Muscle of back (tissue), 11 donors: ENCODE data around the gene SLC47A1. TPM values are rescaled to one million over a fixed set of nuclear protein-coding genes. Genes with fewer than 3 reads are reported as not detected.
A peak's percentile ranks its signal among the peaks of the same experiment; 100 is the strongest.
"Not testable (repeated sequence)": the region's sequence is repeated elsewhere in the genome, so short reads cannot be mapped to it uniquely, and the experiment has no call there.

Experiments used
- DNase-seq, 3 donors: peaks; one replicate each; pipeline versions ENCODE4 v3.0.0 to v3.0.0-alpha.2; 2013
- polyA plus RNA-seq, 10 donors: library from polyadenylated mRNA; unstranded; fragments of 120-200 nt; gene quantifications; one replicate each; pipeline ENCODE4 v1.2.1, GENCODE V29; 2013; ENCODE audit not compliant: insufficient read length in 10 of 10

Gene SLC47A1
- polyA plus RNA-seq, 10 donors = 0.62 to 3.1 (median 1.5) TPM

GRCh38 chr17:19551591-19552148 is 18.0 kb downstream of the SLC47A1 start:
- DNase-seq = no peak

GRCh38 chr17:19553036-19553435 is 19.4 kb downstream of the SLC47A1 start:
- no peak for DNase-seq

GRCh38 chr17:19554393-19554792 is 20.7 kb downstream of the SLC47A1 start:
- DNase-seq = no peak

- no peak for DNase-seq
Measured at GRCh38 chr17:19555746-19556145, 22.1 kb downstream of the SLC47A1 start.

- DNase-seq = no peak
Measured at GRCh38 chr17:19558946-19559345, 25.3 kb downstream of the SLC47A1 start.

DNA sequence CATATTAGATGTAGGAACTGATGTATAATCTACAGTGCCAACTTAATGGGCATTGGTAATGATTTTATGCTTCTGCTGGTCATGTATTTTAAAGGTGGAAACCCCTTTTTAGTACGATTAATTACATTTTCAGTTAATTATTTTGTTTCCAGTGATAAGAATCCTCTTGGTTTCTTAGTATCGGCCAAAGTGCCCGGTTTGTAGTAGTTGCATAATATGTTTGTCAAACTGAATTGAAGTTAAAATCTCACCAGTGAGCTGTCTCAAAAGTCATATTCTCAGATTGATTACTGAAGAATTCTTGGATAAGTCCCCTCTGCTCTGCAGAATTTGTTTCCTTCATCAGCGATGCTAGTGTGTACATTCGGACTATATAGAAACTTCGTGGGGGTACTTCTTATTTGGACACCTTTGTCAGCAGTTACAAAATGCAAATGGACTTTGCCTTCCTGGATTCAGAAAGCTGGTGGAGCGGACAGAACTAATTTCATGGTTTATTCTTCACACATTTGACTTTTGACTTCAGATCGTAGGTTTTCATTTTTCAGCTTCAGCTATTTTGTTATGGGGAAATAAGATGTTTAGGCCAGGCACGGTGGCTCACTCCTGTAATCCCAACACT is 28.2 kb downstream of the SLC47A1 start:
- no peak for DNase-seq

DNA sequence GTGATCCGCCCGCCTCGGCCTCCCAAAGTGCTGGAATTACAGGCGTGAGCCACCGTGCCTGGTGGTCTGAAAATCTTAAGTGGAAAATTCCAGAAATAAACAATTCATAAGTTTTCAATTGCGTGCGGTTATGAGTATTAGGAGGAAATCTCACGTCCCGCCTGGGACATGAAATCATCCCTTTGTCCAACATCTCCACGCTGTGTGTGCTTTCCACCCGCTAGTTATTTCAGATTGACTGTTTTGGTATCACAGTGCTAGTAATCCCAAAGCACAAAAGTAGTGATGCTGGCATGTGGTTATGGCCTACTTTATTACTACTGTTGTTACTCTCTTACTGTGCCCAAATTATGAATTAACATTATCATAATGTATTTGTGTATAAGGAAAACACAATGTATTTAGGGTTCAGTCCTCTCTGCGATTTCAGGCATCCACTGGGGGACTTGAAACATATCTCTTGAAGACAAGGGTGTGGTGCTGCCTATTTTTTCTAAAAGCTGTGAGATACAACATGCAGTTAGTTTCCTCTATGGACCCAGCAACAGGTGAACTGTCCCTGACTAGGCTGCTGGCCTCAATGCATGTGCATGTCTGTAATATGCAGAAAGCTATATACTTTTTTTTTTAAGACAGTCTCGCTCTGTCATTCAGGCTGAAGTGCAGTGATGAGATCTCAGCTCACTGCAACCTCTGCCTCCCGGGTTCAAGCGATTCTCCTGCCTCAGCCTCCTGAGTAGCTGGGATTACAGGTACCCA is 32.3 kb downstream of the SLC47A1 start:
- no peak for DNase-seq

GRCh38 chr17:19567216-19568015 is 33.8 kb downstream of the SLC47A1 start:
- DNase-seq = no peak

DNA sequence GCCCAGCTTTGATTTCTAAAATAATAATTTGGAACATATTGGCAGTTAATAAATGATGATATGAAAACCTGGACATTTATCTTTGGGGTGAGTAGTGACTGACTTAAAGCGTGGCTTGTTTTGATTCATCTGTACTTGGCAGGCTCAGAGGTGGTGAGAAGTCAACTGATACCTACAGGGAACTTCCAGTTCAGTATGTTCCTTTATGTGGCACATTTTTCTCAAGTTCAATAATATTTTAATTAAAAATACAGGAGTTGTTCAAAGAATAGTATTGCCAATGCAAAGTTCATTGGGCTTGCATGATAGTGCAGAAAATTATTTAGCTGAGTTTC is 34.3 kb downstream of the SLC47A1 start:
- no peak for DNase-seq

- no peak for DNase-seq
Measured at GRCh38 chr17:19569785-19570543, 36.3 kb downstream of the SLC47A1 start.

- no peak for DNase-seq
Measured at GRCh38 chr17:19570544-19571062, 36.9 kb downstream of the SLC47A1 start.

GRCh38 chr17:19573075-19573474 is 39.4 kb downstream of the SLC47A1 start:
- DNase-seq = no peak

DNA sequence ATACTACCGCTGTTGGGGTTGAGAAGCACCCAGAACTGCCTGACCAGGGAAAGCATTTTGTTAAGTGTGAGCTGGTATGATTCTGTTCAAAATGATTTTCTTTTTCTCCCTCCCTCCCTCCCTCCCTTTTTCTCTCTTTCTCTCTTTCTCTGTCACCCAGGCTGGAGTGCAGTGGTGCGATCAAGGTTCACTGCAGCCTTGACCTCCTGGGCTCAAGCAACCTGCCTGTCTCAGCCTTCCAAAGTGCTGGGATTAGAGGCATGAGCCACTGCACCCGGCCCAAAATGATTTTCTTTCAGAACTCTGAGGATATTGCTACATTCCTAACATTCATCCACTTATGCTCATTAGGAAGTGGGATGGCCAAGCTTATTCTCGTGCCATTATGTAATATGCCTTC is 41.3 kb downstream of the SLC47A1 start:
- no peak for DNase-seq

DNA sequence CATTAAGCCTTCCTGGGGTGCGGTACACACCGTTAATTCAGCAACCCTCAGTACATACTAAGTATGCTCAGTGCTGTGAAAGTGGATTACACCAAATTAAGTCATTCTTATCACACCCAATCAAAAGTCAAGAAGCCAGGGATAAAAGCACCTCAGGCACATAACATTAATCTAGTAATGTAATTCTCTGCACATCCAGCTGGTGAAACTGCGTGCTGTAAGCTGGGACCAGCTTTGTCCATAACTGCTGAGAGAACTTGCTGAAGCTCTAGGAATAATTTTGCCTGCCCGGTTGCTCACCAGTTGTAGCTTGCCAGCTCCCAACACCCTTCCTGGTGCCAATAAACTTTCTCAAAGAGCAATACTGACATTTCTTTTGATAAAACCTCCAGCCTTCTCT is 44.9 kb downstream of the SLC47A1 start:
- peak in 1 of 3 donors; percentile 21 for DNase-seq

GRCh38 chr17:19579192-19579761 is 45.6 kb downstream of the SLC47A1 start:
- peak in 1 of 3 donors; percentile 32 for DNase-seq

DNA sequence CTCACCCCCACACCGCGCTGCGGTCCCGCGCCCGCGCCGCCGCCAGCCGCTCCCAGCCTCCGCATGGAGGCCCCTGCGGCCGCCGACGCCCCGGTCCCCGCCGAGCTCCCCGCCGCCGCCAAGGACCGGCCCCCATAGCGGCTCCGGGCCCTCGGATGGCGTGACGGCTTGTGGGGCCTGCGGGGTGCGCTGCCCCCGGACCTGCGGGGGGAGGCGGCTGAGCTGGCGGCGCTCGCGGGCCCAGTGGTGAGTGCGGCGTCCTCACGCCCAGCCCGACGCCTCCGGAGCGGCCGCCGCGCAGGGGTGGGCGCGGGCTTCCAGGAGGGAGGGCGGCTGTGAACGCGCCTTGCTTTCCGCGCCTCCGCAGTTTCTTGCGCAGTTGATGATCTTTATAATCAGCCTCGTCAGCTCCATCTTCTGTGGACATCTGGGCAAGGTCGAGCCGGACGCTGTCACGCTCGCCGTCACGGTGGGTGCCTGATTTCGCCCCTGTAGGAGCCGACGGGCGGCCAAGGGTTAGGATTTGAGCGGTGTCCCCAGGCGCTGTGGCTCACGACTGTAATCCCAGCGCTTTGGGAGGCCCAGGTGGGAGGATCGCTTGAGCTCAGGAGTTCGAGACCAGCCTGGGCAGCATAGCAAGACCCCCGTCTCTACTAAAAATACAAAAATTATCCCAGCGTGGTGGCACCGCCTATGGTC is 46.4 kb downstream of the SLC47A1 start:
- peak; percentile 6 to 81 (median 49) for DNase-seq

DNA sequence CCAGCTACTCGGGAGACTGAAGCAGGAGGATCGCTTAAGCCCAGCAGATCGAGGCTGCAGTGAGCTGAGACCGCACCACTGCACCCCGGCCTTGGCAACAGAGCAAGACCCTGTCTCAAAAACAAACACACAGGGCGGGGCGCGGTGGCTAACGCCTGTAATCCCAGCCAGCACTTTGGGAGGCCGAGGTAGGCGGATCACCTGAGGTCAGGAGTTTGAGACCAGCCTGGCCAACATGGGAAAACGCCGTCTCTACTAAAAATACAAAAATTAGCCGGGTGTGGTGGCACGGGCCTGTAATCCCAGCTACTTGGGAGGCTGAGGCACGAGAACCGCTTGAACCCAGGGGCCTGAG is 46.9 kb downstream of the SLC47A1 start:
- not testable (repeated sequence) for DNase-seq

GRCh38 chr17:19582152-19582551 is 48.5 kb downstream of the SLC47A1 start:
- not testable (repeated sequence) for DNase-seq

- no peak for DNase-seq
Measured at GRCh38 chr17:19583871-19584270, 50.2 kb downstream of the SLC47A1 start.

DNA sequence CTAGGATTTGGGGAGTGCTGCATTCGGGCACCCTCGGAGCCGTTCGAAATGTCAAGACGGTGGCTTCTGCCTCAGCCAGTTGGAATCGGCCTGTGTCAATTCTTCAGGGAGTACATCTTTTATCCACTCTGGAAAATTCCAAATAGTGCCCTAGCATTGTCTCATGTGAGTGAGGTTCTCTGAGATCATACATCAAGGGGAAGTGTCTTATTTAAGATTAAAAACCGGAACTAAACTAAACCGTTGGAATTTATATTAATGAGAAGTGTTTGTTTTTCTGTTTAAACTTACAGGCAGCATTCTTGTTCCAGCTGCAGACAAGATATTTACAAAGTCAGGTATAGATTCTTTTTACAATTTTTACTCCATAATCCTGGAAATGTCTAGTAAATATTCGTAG is 56.8 kb downstream of the SLC47A1 start:
- no peak for DNase-seq
